ENCODE measurements around the gene PPM1A. TPM values are rescaled to one million over a fixed set of nuclear protein-coding genes. Genes with fewer than 3 reads are reported as not detected.

PPM1A gene
- total RNA-seq, 4 donors from 2014 or later: 41.9 to 65.8 (median 44.5) TPM

DNA sequence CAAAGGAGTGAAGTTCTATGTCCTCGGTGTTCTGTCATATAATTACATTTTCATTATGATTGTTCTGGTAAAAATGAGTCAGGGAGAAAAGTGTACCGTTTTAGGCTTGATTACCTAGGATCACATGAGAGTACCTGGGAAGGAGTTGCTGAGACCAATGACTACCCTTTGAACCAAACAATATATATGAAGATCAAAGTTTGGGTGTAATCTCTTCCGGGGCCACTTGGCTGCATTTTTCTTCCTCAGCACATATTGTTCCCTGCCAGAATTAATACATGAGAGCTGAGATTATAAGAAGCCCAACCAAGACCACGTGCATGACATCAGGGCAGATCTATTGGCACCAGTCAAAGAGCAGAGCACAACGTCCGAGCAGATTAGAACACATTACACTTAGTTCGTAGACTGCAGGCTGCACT, 42.8 kb upstream of the PPM1A start:
- 87 to 88% methylated on average over 7 of the region's 7 CpGs for WGBS, 2 donors

DNA sequence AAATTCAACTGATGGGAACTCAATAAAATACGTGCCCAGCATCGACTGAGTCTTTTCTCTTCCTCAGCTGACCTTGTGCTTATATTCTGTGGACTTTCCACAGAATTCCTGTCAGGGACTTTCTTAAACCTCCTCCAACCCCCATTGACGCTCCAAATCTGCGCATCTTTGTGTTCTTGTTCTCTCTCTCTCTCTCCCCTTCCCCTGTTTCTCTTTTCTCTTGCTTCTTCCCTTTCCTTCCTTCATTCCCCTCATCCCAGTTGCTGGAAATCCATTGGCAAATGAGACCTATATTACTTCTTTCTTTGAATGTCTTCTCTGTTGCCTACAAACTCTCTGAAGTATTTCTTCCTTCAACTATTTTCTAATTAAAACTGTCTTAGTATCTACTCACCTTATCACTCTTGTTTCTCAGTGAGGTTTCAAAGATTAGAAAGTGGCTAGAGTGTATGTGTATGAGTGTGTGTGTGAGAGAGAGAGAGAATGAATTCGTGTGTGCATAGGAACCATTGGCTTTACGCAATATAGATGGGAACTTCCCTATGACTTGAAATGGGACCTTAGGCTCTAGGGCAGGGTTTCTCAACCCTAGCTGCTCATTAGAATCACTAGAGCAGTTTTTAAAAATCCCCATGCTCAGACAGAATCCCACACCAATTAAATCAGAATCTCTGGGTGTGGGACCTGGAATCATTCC, 42.0 kb upstream of the PPM1A start:
- Histone ChIP-seq H3K4me3 (replicated peaks in 1 of 3) (no peak overlapping the region), H3K36me3 (no peaks in the 10 kb centered on the region), H3K27me3 (no peaks in the 10 kb centered on the region), H3K4me1 (no peaks in the 10 kb centered on the region), H3K27ac (no peak overlapping the region), H3K9me3 (no peaks in the 10 kb centered on the region)
- WGBS, 2 donors: 86 to 90% methylated on average over 6 of the region's 6 CpGs
- TF ChIP-seq POLR2A (IDR thresholded peaks at IDR 0.05) (no peak), CTCF (IDR thresholded peaks at IDR 0.05) (no peak)
- no peak for DNase-seq
- intact Hi-C loops (cut with DNase I): no loop called here

More for the DNA sequence above, 42.8 kb upstream of the PPM1A start:
- no peak for DNase-seq
- intact Hi-C loops (cut with DNase I): no loop called here
- H3K4me3 ChIP-seq (replicated peaks in 1 of 3): no peak overlapping the region
- H3K36me3 ChIP-seq: no peaks in the 10 kb centered on the region
- TF ChIP-seq CTCF (IDR thresholded peaks at IDR 0.05) (no peak), POLR2A (IDR thresholded peaks at IDR 0.05) (no peak)
- H3K9me3 ChIP-seq: no peaks in the 10 kb centered on the region
- H3K4me1 ChIP-seq: no peaks in the 10 kb centered on the region
- H3K27ac ChIP-seq: no peak overlapping the region
- no peaks in the 10 kb centered on the region for H3K27me3 ChIP-seq

DNA sequence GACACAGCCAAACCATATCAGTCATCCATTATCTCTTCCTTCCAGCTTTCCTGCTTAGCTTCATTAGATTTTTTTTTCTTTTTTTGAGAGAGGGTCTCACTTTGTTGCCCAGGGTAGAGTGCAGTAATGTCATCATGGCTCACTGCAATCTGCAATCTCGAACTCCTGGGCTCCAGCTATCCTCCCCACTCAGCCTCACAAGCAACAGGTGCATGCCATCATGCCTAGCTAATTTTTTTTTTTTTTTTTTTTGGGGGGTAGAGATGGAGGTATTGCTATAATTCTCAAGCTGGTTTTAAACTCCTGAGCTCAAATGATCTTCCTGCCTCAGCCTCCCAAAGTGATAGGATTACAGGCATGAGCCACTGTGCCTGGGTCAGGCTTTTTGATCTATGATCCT, 38.3 kb upstream of the PPM1A start:
- Histone ChIP-seq H3K27me3 (no peaks in the 10 kb centered on the region), H3K9me3 (no peaks in the 10 kb centered on the region), H3K36me3 (no peaks in the 10 kb centered on the region), H3K4me3 (replicated peaks in 1 of 3) (no peak overlapping the region), H3K27ac (no peak overlapping the region), H3K4me1 (no peaks in the 10 kb centered on the region)
- no peak for DNase-seq
- WGBS, 2 donors: 63 to 77% methylated on average over 1 of the region's 1 CpG
- no peak for TF ChIP-seq POLR2A (IDR thresholded peaks at IDR 0.05)
- no peak for TF ChIP-seq CTCF (IDR thresholded peaks at IDR 0.05)
- intact Hi-C loops (cut with DNase I): no loop called here

DNA sequence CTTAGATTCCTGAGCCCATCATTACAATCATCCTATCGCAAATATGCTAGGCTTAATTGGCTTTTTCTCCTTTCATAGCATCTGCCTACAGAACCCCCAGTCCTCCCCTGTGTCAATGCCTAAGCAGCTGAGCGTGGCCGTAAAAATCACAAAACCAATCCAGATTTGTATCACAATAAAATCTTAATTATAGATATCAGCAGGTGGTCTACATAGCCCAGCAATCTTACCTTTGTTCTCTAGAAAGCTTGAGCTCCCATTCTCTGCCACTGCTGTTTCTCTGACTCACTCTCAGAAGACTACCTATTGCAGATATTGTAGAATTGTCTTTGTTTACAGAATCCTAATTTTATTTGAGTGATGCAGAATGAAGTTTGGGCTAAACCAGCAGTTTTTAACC, 37.9 kb upstream of the PPM1A start:
- no peak for DNase-seq
- H3K4me1 ChIP-seq: no peaks in the 10 kb centered on the region
- H3K27me3 ChIP-seq: no peaks in the 10 kb centered on the region
- no peaks in the 10 kb centered on the region for H3K36me3 ChIP-seq
- intact Hi-C loops (cut with DNase I): no loop called here
- WGBS, 2 donors: 91% methylated on average over 3 of the region's 3 CpGs
- no peak overlapping the region for H3K4me3 ChIP-seq (replicated peaks in 1 of 3)
- no peak overlapping the region for H3K27ac ChIP-seq
- H3K9me3 ChIP-seq: no peaks in the 10 kb centered on the region
- TF ChIP-seq CTCF (IDR thresholded peaks at IDR 0.05): no peak
- no peak for TF ChIP-seq POLR2A (IDR thresholded peaks at IDR 0.05)

GRCh38 chr14:60212503-60213371, 36.3 kb upstream of the PPM1A start:
- TF ChIP-seq CTCF (IDR thresholded peaks at IDR 0.05): no peak
- TF ChIP-seq POLR2A (IDR thresholded peaks at IDR 0.05): no peak
- intact Hi-C loops (cut with DNase I): no loop called here
- DNase-seq: no peak
- H3K27ac ChIP-seq: no peak overlapping the region
- H3K9me3 ChIP-seq: no peaks in the 10 kb centered on the region
- no peaks in the 10 kb centered on the region for H3K36me3 ChIP-seq
- H3K4me1 ChIP-seq: no peaks in the 10 kb centered on the region
- no peak overlapping the region for H3K4me3 ChIP-seq (replicated peaks in 1 of 3)
- WGBS, 2 donors: 88 to 91% methylated on average over 5 of the region's 5 CpGs
- no peaks in the 10 kb centered on the region for H3K27me3 ChIP-seq
